Inflammatory macrophage treated with lipopolysaccharide for 1 hour (primary cell): ENCODE data around the gene ACOX1.

Source experiments
- DNase-seq, 2 donors: peaks; one replicate each; pipeline ENCODE4 v3.0.0-alpha.2; 2020 to 2022

ACOX1 gene

GRCh38 chr17:75978938-75979704, at the start of gene ACOX1, which contains the start of gene TEN1:
Gene ACOX1, minus strand, starts transcription at chr17:75979166. Its CDS starts 93 bp downstream, at chr17:75979073.
Gene TEN1, plus strand, starts transcription at chr17:75979240. Its CDS starts 6,953 bp downstream, at chr17:75986193.
- DNase-seq: peak; percentile 94 to 95

GRCh38 chr17:76027159-76027839, 48.3 kb upstream of the ACOX1 start, which contains the start of gene EVPL:
Gene EVPL, minus strand, starts transcription at chr17:76027306. Its CDS starts 108 bp downstream, at chr17:76027198.
- DNase-seq: peak; percentile 22 to 57

DNA sequence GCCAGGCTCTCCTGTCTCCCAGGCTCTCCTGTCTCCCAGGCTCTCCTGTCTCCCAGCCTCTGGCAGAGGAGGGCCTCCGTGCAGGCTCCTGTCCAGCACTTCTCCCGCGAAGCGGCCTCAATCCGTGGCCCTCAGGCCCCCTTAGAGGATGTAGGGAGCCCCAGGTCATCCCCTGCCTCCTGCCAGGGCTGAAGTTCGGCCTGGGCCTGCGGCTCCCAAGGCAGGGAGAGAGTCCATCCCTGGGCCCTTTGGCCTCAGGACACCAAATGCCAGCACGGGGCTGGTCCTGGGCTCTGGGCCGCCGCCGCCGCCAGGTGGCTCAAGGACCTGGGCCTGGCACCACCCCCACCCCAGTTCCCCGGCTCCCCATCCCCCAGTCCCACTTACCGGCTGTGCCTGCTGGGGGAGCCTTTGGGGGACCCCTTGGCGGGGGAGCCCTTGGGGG, 47.8 kb upstream of the ACOX1 start:
- no peak for DNase-seq

DNA sequence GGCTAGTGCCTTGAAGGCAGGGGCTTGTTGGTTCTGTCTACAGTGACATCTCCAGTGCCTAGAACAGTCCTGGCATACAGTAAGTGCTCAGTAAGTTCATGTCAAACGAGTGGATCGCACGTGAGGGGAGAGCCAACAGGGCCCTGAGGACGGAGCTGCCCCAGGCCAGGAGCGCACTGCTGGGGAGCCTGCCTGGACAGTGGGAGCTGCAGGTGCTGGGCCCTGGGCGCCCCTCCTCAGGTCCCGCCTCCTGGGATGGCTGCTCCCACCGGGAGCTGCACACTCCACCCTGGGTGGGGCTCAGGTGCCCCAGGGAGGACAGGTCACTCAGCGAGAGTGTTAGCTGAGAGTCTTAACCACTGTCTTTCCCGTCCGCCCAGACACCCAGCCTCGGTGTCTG, 46.3 kb upstream of the ACOX1 start:
- no peak for DNase-seq

GRCh38 chr17:76024353-76024752, 45.4 kb upstream of the ACOX1 start:
- no peak for DNase-seq

DNA sequence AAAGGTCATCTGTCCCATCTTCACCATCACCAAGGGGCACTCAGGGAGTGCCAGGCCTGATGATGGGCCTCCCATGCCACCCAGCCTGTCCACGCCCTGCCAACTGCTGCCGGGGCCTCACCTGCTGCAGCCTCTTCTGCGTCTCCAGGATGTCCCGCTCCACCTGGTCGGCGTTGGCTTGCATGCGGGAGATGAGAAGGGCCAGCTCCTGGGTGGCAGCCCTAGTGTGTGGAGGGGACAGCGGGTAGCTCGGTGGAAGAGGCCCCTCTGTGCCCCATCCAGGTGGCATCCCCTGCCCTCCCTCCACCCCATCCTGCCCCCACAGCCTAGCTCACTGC, 44.9 kb upstream of the ACOX1 start:
- no peak for DNase-seq

GRCh38 chr17:76022973-76023899, 44.3 kb upstream of the ACOX1 start:
- DNase-seq: no peak

- DNase-seq: no peak
Measured at GRCh38 chr17:76022285-76022684, 43.3 kb upstream of the ACOX1 start.

DNA sequence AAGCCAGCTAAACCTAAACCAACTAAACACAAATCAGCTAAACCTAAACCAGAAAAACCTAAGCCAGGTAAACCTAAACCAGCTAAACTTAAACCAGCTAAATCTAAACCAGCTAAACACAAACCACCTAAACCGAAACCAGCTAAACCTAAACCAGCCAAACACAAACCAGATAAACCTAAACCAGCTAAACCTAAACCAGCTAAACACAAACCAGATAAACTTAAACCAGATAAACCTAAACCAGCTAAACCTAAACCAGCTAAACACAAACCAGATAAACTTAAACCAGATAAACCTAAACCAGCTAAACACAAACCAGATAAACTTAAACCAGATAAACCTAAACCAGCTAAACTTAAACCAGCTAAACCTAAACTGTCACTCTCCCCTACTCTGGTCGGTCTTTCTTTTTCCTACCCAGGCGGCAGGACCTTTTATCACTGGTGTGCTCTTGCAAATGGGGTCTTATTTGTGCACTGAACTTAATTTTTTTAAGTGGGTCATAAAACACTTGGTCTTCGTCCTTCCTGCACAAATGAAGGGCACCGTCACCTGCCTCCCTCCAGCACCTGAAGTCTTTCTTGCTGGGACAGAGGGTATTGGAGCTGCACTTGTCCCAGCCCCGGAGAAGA, 41.0 kb upstream of the ACOX1 start:
- DNase-seq: no peak

GRCh38 chr17:76018801-76019200, 39.8 kb upstream of the ACOX1 start:
- DNase-seq: no peak

DNA sequence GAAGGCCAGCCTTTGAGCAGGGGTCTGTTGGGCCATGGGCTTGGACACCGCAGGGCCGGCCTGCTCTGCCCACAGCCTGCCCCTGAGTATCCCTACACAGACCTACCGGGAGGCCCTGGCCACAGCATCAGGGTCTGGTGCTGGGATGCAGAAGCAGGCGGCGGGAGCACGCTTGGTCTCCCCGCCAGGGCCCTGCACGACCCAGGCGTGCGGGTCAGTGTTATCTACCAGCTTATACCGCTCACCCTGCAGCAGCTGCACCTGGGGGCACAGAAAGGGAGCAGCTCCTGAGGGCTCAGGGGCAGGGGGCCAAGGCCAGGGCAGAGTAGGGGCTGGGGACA, 39.3 kb upstream of the ACOX1 start:
- no peak for DNase-seq

GRCh38 chr17:76017481-76018339, 38.7 kb upstream of the ACOX1 start:
- DNase-seq: no peak

DNA sequence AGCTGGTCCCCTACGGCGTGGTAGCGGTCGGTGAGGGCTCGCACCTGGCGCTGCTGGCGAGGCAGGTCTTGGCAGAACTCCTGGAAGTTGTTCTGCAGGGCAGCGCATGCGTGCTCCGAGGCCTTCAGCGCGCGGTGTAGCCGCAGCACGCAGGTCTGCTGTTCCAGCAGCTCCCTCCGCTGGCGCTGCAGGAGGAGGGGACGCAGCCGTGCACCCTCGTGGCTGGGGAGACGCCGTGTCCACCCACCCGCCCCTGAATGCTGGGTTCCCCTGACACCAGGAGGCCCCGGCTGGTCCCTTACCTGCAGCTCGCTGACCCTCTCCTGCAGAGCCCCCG, 35.9 kb upstream of the ACOX1 start:
- DNase-seq: no peak

DNA sequence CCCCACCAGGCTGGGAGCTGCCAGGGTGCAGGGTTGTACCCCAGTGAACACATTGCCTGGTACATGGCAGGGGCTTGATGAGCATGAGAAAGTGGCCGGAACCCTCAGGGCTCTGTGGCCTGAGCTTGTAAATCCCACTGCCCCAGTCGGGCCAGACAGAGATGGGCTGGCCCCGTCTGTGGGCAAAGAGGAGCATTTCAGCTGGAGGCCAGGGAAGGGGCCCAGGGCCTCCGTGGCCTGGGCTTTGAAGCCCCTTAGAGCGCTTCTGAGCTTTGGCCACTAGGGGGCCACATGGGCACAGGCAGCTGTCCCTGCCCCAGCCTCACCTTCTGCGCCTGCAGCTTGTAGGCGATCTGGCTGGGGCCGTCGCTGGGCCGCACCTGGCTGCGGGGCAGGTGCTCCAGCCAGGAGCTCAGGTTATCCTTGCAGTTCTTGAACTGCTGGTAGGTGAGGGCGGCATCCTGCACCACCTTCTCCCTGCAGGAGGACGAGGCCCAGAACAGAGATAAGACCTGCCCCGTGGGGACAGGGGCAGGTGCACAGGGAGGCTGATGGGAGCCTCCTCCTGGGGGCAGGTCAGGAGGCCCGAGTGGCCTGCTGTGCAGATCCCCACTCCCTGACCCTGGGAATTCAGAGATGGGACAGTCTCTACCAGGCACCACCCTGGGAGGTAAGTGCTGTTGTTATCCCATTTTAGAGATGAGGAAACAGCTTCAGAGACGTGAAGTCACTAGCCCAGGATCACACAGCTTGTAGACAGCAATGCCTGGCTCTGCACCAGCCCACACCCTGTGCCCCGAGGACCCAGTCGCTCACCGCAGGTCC, 35.3 kb upstream of the ACOX1 start:
- DNase-seq: peak; percentile 27 to 75

DNA sequence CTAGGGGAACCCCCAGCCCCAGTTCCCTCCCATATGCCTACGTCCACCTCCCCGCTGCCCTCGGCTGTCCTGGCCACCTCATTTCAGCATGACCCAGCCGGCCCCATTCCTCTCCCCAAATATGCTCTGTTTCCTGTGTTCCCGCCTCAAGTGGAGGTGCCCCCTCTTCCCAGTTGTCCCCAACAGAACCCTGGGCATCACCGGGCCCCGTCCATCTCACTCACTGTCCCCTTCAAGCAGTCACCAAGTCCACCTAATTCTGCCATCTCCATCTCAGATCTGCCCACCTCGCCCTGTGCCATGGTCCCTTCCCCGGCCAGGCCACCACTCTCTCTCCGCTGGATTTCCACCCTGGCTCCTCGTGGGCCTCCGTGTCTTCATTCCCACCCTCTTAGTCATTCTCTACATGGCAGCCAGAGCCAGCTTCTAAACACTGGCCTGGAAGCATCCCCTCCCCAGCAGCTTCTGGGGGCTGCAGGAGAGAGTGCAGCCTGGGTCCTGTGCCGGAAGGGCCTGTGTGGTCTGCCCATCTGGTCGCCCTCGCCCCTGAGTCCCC, 34.5 kb upstream of the ACOX1 start:
- DNase-seq: no peak

DNA sequence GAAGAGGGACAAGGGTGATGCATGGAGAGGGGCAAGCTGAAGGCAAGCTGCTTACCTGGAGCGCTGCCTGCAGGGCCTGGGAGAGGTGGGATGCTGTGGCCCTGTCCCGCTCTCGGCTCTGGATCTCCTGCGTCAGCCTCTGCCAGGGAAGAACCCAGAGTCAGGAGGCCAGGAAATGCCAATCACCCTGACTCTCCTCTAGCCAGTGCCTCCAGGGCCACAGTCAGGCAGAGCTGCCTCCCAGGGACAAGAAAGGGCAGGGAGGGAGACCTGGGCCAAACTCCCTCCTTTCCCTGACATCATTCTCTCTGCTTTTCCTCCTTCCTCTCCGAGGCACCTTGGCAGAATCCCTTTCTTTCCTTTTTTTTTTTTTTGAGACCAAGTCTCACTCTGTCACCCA, 33.0 kb upstream of the ACOX1 start:
- no peak for DNase-seq

DNA sequence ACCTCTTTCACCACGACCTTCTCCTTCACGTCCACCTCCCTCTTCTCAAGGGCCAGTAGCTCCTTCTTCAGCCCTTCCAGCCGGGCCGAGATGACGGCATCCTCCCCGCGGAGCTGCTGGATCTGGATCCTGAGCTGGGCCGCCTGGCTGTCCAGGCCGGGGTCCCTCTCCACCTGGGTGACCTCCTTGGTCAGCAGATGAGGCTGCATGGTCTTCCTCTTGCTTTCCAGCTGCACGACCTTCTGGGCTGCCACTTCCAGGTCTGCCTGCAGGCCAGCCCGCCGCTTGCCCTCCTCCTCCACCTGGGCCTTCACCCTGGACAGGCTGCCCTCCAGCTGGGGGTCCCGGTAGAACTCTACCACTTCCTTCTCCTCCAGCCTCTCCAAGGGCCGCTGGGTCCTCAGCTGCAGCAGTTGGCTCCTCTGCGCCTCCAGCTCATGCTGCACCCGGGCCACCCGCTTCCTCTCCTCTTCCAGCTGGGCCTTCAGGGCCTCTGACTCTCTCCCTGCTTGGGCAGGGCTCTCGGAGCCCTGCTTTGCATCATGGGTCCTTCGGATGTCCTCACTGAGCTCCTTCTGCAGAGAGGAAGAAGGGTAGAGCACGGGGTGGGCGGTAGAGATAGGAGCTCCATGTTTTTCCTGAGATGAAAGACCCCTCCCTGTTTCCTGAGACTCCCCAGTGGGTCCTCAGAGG, 31.1 kb upstream of the ACOX1 start:
- no peak for DNase-seq

- DNase-seq: no peak
Measured at GRCh38 chr17:76009447-76009846, 30.5 kb upstream of the ACOX1 start.

DNA sequence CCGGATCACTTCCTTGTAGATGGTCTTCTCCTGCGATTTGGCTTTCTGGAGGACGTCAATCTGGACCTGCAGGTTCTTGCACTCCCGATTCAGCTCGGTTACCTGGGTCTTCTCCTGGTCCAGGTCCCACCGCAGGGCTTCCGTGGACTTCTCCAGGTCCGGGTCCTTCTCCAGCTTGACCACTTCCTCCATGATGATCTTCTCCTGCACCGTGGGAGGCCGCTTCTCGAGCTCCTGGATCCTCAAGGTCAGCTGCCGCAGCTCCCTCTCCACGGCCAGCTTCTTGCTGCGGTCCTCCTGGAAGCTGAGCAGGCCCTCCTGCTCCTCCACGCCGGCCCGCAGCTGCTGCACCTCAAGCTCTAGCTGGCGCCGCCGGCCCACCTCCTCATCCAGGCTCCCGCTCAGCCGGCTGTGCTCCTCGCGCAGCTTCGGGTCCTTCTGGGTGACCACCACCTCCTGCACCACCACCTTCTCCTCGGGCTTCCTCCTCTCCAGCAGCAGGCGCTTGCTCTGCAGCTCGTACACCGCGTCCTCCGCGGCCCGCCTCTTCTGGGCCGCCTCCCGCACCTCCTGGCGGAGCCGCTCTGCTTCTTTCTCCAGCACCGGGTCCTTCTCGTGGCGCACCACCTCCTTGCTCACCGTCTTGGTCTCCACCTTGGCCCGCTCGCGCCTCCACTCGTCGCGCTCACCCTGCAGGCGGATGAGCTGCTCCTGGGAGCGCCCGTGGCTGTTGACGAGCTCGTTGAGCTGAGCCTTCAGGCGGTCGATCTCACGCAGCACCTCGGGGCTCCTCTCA, 29.9 kb upstream of the ACOX1 start:
- no peak for DNase-seq
